HG03439 (cell line): ENCODE data around the gene GAB4.

Source experiments
- ATAC-seq: cut with Tn5 transposase; IDR thresholded peaks from one replicate; pipeline ENCODE4 v1.9.1; 2021; ENCODE audit warnings: mild to moderate bottlenecking, moderate library complexity; ENCODE audit not compliant: unreplicated experiment

Gene GAB4

GRCh38 chr22:16988257-16988656, 19.8 kb downstream of the GAB4 start:
- ATAC-seq, result no peak

DNA sequence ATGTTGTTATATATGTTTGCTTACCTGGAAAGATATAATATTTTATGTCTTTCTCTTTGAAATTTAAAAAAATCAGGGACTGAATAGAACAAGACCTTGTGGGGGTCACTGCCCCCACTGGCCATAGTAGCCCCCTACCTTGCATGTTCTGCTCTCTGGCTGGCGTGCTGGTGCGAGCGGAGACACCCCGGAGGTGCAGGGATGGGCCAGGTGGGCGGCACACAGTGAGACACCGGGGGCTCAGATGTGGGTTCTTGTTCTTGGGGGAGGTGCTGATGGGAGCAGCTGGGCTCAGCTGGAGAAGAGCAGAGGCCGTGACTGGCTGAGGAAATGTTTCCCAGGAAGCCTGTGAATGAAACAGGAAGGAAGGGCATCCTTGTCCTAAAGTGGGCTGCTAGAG, 20.2 kb downstream of the GAB4 start:
- no peak for ATAC-seq

DNA sequence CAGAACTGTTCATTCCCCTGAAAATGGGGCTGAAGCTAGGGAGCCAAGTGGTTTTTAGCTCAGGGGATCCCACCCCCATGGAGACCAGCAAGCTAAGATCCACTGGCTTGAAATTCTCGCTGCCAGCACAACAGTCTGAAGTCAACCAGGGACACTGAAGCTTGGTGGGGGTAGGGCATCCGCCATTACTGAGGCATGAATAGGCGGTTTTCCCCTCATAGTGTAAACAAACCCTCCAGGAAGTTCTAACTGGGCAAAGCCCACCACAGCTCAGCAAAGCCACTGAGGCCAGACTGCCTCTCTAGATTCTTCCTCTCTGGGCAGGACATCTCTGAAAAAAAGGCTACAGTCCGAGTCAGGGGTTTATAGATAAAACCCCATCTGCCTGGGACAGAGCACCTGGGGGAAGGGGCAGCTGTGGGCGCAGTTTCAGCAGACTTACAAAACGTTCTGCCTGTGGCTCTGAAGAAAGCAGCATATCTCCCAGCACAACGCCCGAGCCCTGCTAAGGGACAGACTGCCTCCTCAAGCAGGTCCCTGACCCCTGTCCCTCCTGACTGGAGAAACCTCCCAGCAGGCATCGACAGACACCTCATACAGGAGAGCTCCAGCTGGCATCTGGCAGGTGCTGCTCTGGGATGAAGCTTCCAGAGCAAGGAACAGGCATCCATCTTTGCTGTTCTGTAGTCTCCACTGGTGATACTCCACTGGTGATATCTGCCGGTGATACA, 32.7 kb downstream of the GAB4 start:
- ATAC-seq, result no peak

GRCh38 chr22:16974298-16975084, 33.5 kb downstream of the GAB4 start:
- no peak for ATAC-seq

- ATAC-seq, result no peak
Measured at GRCh38 chr22:16973591-16974297, 34.3 kb downstream of the GAB4 start.

- no peak for ATAC-seq
Measured at GRCh38 chr22:16972311-16972710, 35.7 kb downstream of the GAB4 start.

- no peak for ATAC-seq
Measured at GRCh38 chr22:16970446-16970845, 37.6 kb downstream of the GAB4 start.

DNA sequence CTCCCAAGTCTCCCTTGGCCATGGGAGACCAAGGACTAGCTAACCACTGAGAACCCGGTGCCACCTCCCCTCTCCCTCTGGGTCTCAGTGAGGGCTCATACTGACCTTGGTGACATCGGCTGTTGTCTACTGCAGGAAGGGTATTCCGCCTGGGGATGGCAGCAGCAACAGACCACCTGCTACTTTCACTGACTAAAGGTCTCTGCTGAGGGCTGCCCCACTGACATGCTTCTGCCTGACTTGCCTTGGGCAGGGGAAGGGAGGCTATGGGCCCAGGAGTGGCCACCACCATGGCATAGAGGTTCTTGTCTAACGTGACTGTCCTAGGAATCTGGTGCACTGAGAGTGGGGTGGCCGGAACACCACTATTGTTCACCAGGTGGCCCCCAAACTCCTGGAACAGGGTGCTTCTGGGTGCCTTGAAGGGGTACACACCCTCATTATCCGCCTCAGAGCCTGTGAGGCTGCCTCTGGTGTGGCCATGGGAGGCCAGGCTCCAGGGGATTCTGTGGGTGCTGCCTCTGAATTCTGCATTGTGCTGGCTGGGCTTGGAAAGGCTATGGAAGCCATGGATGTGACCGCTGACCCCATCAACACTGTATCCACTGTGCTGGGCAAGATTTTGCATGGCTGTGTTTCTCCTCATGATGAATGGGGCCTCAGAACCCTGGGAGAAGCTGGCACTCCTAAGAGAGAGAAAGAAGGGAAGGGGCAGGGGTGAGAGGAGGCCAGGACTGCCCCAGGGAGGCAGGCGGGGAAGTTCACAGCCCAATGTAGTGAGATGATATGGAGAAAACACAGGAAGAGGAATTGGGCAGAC, 38.3 kb downstream of the GAB4 start:
- no peak for ATAC-seq

DNA sequence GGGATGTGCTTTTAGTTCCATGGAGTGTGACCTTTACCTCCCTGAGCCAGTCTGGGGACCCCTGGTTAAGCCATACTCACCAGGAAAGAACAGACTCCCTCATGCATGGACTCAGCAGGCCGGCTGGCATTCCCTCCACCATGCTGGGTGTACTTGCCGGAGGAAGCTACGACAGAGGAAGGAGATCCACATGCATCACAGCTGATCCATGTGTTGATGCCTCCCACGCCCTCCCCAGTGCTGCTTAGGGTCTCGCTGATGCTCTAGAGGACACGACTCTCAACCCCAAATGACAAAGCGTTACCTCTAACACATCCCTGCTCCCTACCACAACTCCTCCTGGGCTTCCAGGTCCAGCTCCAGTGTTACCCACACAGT, 39.8 kb downstream of the GAB4 start:
- ATAC-seq, result no peak

GRCh38 chr22:16967453-16968217, 40.4 kb downstream of the GAB4 start:
- ATAC-seq, result no peak

DNA sequence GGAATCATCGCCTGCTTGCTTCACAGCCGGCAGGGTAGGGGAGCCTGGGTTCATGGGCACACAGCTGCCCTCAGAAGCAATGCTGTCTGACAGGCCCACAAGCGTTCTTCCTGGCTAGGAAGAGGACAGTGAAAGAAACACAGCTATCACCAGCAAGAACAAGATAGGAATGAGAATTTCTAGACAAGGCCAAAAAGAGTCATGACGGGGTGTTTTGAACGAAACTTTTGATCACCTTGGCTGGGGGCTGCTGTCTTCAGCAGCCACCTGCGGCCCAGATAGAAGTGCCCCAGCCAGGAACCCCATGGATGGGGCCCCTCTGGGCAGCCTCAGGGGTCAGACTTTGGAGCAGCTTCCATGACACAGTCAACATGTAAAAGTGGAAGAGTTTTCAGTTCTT, 41.8 kb downstream of the GAB4 start:
- ATAC-seq, result no peak

DNA sequence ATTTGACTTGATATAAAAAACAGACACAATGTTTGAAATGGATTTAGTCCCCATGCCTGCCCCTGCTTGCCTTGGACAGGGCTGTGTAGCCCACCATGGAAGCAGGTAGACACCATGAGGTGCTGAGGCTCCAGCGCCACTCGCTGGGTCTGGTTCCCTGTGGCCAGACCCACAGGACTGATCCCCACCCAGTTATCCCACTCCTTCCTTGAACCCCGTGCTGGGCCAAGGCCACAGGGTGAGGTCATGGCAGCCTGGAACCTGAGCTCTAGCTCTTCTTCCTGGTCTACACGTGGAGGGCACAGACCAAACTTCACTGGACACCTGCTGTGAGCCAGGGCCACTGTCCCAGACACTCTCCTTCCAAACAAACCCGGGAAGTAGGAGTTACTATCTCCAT, 42.5 kb downstream of the GAB4 start:
- no peak for ATAC-seq

DNA sequence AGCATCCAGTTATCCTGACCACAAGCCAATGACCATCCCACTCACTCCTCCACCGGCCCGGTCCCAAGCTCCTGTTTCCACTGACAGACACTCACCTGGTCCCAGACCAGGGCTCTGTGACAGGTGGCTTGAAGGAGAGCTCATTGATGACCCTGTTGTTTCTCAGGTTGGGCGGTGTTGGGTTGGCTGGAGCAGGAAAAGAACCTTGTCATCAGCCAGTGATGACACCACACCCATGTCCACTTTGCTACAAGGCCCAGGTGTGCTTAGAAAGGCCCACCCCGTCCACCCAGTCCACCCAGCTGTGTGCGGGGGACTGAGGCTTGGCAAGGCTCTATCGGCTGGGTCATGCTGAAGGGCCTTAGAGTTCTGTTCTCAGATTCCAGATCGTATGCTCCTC, 42.9 kb downstream of the GAB4 start:
- ATAC-seq, result no peak

DNA sequence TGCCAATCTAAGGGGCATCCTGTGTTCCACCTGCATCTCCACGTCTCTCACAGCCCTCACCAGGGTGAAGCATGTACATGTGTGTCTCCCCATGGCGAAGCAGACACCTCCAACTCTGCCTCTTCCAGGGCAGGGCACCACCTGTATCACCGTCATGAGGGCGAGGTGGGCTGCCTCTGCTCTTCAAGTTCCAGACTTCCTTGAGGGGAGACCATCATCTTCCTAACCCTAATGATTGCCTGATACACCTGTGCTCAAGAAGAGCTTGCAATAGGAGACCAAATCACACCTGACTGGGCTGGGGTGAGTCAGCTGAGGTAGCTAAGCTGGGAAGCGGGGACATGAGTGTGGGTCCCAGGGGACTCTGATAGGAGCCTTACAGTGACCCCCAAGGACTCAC, 43.7 kb downstream of the GAB4 start:
- ATAC-seq, result no peak

GRCh38 chr22:16963189-16963945, 44.7 kb downstream of the GAB4 start:
- no peak for ATAC-seq

GRCh38 chr22:16962501-16962900, 45.5 kb downstream of the GAB4 start:
- ATAC-seq, result no peak

DNA sequence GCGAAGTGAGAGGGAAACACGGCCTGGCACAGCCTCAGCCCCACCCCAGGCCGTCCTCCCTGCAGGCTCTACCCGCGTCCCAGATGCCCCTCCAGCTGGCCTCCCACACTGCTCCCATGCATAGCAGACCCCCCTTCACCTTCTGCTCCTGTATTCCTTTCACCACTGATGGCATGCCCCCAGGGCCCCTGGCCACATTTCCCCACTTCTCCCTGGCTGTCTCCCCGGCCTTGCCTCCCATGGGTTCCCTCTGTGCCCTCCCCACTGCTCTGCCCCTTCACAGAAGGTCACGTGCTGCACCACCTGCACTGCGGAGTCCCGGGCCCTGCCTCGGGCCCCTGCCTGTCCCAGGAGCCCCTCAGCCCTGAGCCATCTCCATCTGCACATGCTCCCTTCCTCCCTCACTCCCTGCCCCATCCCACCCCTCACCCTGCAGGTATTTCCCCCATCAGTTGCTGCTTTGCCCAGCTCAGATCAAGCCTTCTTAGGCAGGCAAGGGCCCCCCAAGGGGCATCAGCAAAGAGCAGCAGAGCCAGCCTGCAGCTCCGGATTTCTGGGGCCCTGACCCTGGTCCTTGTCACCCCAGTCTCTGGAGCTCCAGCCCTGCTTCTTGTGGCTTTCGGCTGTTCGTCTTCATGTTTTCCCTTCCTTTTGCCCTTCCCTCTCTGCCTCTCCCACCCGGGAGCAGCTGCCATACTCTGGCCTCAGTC, 46.4 kb downstream of the GAB4 start:
- no peak for ATAC-seq

DNA sequence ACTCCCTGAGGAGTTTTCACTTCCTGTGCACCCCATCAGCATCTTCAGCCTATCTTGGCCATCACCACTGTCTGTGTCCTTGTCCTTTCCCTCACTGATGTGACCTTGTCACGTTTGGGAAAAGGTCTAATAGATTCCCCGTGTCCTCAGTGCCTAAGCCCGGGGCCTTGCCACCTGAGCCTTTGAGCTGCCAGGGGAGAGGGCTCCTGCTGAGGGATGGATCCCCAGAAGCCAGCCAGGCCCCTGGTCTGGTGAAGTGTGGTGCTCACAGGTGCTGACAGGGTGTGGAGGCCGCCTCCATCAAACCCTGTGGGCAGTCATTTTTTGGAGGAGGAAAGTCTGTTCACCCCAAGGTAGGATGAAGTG, 47.2 kb downstream of the GAB4 start:
- no peak for ATAC-seq
